Adipose tissue (tissue), 3 donors: ENCODE measurements around the gene FOXP2. TPM values are rescaled to one million over a fixed set of nuclear protein-coding genes. Genes with fewer than 3 reads are reported as not detected.
"Not testable (repeated sequence)": the region's sequence is repeated elsewhere in the genome, so short reads cannot be mapped to it uniquely, and the experiment has no call there.

Experiments used
- H3K27ac ChIP-seq: one replicate; pipeline ENCODE4 v1.5.1; 2013; ENCODE audit warnings: low read depth, low read length
- WGBS, 3 donors: extraction: QIAGEN DNeasy Blood & Tissue Kit; methylation state at CpG; one replicate each; pipeline ENCODE4 v1.1.7; 2013; 5-methylcytosine and 5-hydroxymethylcytosine counted together
- polyA plus RNA-seq, 3 donors: library from polyadenylated mRNA; stranded (reverse); fragments of 200-250 nt; gene quantifications; one replicate each; pipeline ENCODE4 v1.2.3, GENCODE V29; 2013
- donor health status: healthy with polysubstance abuse.
- donor health status: Bipolar disorder and iron deficiency.
- donor health status: healthy.

FOXP2 gene
- polyA plus RNA-seq, 3 donors, result 2.0 to 3.0 (median 2.0) TPM

- WGBS, 3 donors, result 74 to 82% (median 78%) methylated on average over 4 of the region's 4 CpGs
- no peak overlapping the region for H3K27ac ChIP-seq
These were observed 3.5 kb downstream of the FOXP2 start for GRCh38 chr7:114418117-114418516.

- H3K27ac ChIP-seq, result no peak overlapping the region
- WGBS, 3 donors, result 86 to 91% (median 90%) methylated on average over 8 of the region's 8 CpGs
These were observed 5.0 kb downstream of the FOXP2 start for GRCh38 chr7:114419441-114420272.

DNA sequence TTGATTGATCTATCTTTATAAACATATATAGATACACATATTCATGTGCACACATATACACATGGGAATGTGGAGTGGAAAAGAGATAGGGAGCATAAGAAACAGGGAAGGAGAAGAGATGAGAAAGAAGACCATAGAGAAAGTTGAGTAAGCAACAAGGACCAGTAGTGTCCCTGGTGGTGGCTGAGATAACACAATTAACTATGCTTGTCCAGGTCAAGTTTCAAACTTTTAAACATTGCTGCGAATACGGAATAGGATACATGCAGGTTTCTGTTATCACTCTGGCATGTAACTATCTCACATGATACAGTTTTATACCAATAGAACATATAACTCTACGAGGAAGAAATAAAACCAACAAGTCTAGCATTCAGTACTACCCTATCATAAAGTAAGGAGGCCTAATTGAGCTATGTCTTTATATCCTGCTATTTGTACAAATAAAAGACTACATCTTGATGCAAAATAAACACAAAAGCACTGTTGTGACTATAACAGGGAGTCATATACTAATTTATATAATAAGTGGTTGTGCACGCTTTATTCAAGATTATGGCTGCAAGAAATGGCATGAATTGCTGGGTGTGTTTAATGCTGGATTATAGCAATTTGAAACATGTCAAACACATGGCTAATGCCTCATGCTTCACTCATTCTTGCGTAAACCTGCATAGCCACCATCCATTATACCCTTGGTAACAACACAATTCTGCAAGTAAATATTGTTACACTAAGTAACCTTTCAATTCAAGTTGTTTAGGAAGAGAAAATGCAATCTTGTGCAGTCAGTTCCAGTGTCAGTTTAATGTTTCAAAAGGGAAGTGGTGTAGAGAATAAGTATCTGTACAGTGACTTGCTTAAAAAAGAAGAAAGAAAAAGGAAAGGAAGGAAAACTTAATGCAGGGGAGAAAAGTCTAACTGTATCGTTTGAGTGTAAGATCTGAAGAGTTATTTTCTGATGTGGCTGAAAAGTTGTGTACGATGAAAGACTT is 8.2 kb downstream of the FOXP2 start:
- WGBS, 3 donors, result 87 to 90% (median 87%) methylated on average over 7 of the region's 7 CpGs

GRCh38 chr7:114426382-114426781 is 11.8 kb downstream of the FOXP2 start:
- 81 to 94% (median 89%) methylated on average over 2 of the region's 2 CpGs for WGBS, 3 donors
- no peak overlapping the region for H3K27ac ChIP-seq

More for the DNA sequence above, 8.2 kb downstream of the FOXP2 start:
- H3K27ac ChIP-seq, result no peak overlapping the region

- WGBS, 3 donors, result 58 to 71% (median 63%) methylated on average over 4 of the region's 4 CpGs
- H3K27ac ChIP-seq, result no peak overlapping the region
These were observed 12.2 kb downstream of the FOXP2 start for GRCh38 chr7:114426824-114427223.

GRCh38 chr7:114428211-114428610 is 13.6 kb downstream of the FOXP2 start:
- WGBS, 3 donors, result 59 to 92% (median 91%) methylated on average over 1 of the region's 1 CpG

GRCh38 chr7:114431189-114431588 is 16.6 kb downstream of the FOXP2 start:
- H3K27ac ChIP-seq, result no peak overlapping the region
- WGBS, 3 donors, result 89 to 93% (median 91%) methylated on average over 5 of the region's 5 CpGs

More at GRCh38 chr7:114428211-114428610, 13.6 kb downstream of the FOXP2 start:
- H3K27ac ChIP-seq, result no peak overlapping the region

DNA sequence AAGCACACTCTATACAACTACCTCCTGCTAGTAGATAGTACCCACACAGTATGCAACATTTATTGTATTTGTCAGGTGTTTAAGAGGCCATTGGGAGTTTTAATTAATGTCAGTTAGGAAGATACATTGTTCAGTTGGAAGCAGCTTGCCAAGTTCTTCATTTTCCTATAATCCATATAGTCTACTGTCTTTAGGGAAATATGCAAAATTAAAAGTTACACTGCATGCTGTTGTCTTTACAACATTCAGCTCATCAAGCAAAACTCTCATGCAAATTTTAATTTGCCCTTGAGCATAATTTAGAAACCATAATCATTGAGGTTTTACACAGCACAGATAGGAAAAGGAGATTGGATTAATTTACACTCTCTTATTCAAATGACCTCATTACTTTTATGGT is 17.4 kb downstream of the FOXP2 start:
- H3K27ac ChIP-seq, result no peak overlapping the region

- H3K27ac ChIP-seq, result no peak overlapping the region
- 74 to 94% (median 75%) methylated on average over 3 of the region's 3 CpGs for WGBS, 3 donors
These were observed 18.1 kb downstream of the FOXP2 start for GRCh38 chr7:114432703-114433102.

- 86 to 89% (median 89%) methylated on average over 5 of the region's 5 CpGs for WGBS, 3 donors
- H3K27ac ChIP-seq, result no peak overlapping the region
These were observed 25.0 kb downstream of the FOXP2 start for GRCh38 chr7:114439581-114439980.

- H3K27ac ChIP-seq, result not testable (repeated sequence)
- 89 to 96% (median 93%) methylated on average over 4 of the region's 4 CpGs for WGBS, 3 donors
These were observed 26.3 kb downstream of the FOXP2 start for GRCh38 chr7:114440927-114441326.

- 85 to 87% (median 86%) methylated on average over 2 of the region's 2 CpGs for WGBS, 3 donors
- no peak overlapping the region for H3K27ac ChIP-seq
These were observed 29.6 kb downstream of the FOXP2 start for GRCh38 chr7:114444196-114444595.

DNA sequence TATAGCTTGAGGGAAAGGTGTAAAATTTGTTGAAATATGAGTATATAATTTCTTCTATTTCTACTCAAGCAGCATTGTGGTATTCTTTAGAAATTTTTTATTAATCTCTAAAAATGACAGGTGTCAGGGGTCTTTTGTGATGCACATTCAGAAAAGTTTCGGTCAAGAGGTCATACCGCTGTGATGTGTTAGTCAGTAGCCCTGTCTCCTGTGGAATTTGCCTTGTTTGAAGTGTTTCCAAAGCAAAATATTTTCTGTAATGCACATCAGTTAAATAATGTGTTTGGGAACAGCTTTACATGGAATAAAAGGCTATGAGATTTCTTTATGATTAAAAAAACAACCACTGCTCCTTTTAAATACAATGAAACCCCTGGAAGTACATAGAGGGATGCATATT is 35.8 kb downstream of the FOXP2 start:
- 73 to 90% (median 75%) methylated on average over 2 of the region's 2 CpGs for WGBS, 3 donors

DNA sequence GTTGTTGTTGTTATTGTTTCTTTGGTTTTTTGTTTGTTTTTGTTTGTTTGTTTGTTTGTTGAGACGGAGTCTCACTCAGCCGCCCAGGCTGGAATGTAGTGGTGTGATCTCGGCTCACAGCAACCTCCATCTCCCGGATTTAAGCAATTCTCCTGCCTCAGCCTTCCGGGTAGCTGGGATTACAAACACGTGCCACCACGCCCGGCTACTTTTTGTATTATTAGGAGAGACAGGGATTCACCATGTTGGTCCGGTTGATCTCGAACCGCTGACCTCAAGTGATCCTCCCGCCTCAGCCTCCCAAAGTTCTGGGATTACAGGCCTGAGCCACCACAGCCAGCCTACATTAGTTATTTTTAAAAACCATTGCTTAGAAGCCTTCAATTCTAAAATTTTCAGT is 45.0 kb downstream of the FOXP2 start:
- H3K27ac ChIP-seq, result no peak overlapping the region
- 96 to 98% (median 96%) methylated on average over 12 of the region's 12 CpGs for WGBS, 3 donors

More for the DNA sequence above, 35.8 kb downstream of the FOXP2 start:
- H3K27ac ChIP-seq, result no peak overlapping the region

GRCh38 chr7:114460021-114460420 is 45.4 kb downstream of the FOXP2 start:
- H3K27ac ChIP-seq, result no peak overlapping the region
- WGBS, 3 donors, result 72 to 82% (median 79%) methylated on average over 2 of the region's 2 CpGs

- H3K27ac ChIP-seq, result no peak overlapping the region
These were observed 52.3 kb downstream of the FOXP2 start for GRCh38 chr7:114466917-114467316.

GRCh38 chr7:114468844-114469243 is 54.2 kb downstream of the FOXP2 start:
- H3K27ac ChIP-seq, result no peak overlapping the region
- 39 to 81% (median 59%) methylated on average over 2 of the region's 2 CpGs for WGBS, 3 donors

DNA sequence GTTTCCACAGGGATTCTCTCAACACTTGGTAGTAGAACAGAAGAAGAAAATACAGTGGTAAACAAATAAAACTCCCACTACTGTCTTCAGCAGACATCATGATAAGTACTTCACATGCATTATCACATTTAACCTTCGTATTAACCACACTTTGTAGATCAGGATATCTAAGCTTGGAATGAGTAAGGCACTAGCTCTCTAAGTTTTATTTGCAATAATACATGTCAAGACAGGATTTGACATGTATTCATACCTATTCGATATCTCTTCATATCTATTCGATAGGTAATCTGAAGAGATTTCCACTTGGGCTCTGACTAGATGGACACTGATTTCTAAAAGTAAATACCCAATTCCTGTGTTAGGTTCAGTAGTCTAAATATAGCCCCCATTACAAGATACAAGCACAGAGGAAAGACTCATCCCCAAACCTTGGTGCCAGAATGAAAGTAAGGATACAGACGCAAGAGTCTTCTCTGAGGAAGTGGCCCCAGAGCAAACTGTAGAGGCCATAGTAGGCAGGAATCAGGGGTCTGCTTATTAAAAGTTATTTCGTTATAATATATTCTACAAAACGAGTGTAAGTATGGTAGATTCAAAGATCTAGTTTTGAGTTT is 58.4 kb downstream of the FOXP2 start:
- H3K27ac ChIP-seq, result no peak overlapping the region
- 88 to 93% (median 91%) methylated on average over 6 of the region's 6 CpGs for WGBS, 3 donors

GRCh38 chr7:114478384-114478783 is 63.8 kb downstream of the FOXP2 start:
- H3K27ac ChIP-seq, result no peak overlapping the region
